Testis (tissue), 2 donors: Measurements from ENCODE around the gene TSSK3.

Experiments used
- POLR2A ChIP-seq: fragments of 450-650 bp; IDR thresholded peaks from one replicate; pipeline ENCODE4 v1.6.1; 2017; ENCODE audit warnings: antibody characterized with exemption, mild to moderate bottlenecking, moderate library complexity
- TF ChIP-seq, protein P1 (sequence below), 3 experiments: fragments of 450-650 bp in 2 of 3; fragments of 200-600 bp in 1 of 3; sonication (generic) in 1 of 3; IDR thresholded peaks; one replicate each; pipeline ENCODE4 v1.5.1; 2016 to 2019; ENCODE audit warnings: antibody characterized with exemption in 3 of 3, mild to moderate bottlenecking in 2 of 3, moderate library complexity in 1 of 3

DNA sequence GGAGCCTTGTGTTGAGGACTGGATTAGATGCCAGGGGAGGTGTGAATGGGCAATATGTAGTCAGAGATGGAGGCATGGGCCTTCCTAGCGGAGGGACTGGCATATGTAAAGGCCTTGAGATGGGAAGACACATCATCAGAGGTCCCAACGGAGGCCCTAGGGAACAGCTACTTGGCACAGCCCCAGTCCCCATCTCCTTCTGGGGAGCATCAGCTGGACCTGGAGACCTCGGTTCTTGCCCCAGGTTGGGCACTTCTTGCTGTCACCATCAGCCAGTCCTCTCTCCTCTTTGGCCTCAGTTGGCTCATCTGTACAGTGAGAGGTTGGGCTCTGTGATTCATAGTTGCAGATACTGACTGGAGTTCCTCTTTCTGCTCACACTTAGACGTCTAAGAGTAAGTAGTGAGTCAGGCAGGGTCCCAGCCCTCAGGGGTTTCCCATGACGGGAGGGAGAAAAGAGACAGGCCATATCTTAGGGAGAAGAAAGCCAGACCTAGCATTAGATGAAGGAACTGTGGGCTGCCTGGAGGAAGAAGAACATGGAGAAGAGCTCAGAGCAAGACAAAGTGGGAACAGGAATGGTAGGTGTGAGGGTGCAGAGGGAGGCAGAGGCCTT lies 22.9 kb upstream of the TSSK3 start:
- TF ChIP-seq, protein P1, sequence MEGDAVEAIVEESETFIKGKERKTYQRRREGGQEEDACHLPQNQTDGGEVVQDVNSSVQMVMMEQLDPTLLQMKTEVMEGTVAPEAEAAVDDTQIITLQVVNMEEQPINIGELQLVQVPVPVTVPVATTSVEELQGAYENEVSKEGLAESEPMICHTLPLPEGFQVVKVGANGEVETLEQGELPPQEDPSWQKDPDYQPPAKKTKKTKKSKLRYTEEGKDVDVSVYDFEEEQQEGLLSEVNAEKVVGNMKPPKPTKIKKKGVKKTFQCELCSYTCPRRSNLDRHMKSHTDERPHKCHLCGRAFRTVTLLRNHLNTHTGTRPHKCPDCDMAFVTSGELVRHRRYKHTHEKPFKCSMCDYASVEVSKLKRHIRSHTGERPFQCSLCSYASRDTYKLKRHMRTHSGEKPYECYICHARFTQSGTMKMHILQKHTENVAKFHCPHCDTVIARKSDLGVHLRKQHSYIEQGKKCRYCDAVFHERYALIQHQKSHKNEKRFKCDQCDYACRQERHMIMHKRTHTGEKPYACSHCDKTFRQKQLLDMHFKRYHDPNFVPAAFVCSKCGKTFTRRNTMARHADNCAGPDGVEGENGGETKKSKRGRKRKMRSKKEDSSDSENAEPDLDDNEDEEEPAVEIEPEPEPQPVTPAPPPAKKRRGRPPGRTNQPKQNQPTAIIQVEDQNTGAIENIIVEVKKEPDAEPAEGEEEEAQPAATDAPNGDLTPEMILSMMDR (IDR thresholded peaks at IDR 0.05): no peak
- TF ChIP-seq POLR2A: no peak
